Mucosa of stomach (tissue), 1 donor: ENCODE results near the gene FNIP2.

ENCODE experiments used
- H3K27me3 ChIP-seq: one replicate; pipeline ENCODE4 v1.7.0; 2013; ENCODE audit warnings: mild to moderate bottlenecking, low read length; ENCODE audit not compliant: control insufficient read depth, insufficient read depth
- H3K36me3 ChIP-seq: one replicate; pipeline ENCODE4 v1.7.0; 2013; ENCODE audit warnings: low read length; ENCODE audit not compliant: control insufficient read depth, insufficient read depth
- H3K4me1 ChIP-seq: one replicate; pipeline ENCODE4 v1.7.0; 2013; ENCODE audit warnings: mild to moderate bottlenecking, low read length; ENCODE audit not compliant: control insufficient read depth, insufficient read depth
- H3K4me3 ChIP-seq: one replicate; pipeline ENCODE4 v1.7.0; 2013; ENCODE audit warnings: low read length
- H3K9ac ChIP-seq: one replicate; pipeline ENCODE4 v1.7.0; 2013; ENCODE audit warnings: mild to moderate bottlenecking, low read length, moderate library complexity
- H3K9me3 ChIP-seq: one replicate; pipeline ENCODE4 v1.7.0; 2013; ENCODE audit warnings: mild to moderate bottlenecking, low read length, moderate library complexity; ENCODE audit not compliant: control insufficient read depth
- donor health status: Pancreatic carcinoma.

Gene FNIP2

DNA sequence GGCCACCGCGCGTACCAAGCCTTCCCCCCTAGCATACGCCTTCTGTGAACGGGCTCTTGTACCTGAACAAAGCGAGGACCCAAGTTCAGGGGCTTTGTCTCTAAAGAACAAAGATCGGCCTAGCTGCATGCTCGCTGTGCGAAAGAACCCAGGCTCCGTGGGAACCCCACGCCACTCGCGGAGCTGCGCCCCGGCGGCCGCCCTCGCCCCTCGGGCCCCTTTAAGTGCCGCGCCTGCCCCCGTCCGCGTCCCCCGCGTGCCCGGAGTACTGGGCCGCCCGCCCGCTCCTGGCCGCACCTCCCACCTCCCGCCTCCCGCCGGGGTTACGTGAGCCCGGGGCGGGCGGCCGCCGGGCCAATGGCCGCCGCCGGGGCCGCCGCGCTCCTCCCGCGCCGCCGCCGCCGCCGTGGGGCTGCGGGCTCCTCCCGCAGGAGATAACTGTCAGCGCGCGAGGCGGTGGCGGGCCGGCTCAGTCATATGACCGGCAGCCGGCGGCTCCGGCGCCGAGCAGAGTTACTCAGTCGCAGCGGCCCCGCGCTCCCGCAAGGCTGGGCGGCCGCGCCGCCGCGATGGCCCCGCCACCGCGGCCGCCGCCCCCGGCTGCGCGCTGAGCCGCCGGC is at the start of gene FNIP2:
TSS of gene FNIP2 (plus strand) at position 472 of the 620 bp plus-strand sequence. CDS start 187 bp downstream, outside the sequence.
- Histone ChIP-seq H3K4me3 (peak within 1 kb of the TSS; percentile 62), H3K9me3 (no peaks in the 10 kb centered on the region), H3K9ac (peak within 1 kb of the TSS; percentile 84), H3K4me1 (peaks cover 12% of the 10 kb centered on the region), H3K36me3 (no peaks in the 10 kb centered on the region), H3K27me3 (no peaks in the 10 kb centered on the region)

DNA sequence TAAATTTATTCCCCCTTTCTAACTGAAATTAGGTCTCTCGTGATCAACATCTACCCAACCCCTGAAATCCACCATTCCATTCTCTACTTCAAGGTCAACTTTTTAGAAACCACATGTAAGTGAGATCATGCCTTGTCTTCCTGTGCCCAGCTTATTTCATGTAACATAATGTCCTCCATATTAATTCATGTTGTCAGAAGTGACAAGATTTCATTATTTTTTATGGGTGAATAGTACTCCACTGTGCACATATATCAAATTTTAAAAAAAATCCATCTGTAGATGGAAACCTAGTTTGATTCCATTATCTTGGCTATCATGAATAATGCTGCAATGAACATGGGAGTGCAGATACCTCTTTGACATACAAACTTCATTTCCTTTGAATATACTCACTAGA is 47.1 kb upstream of the FNIP2 start:
- no peaks in the 10 kb centered on the region for H3K9me3 ChIP-seq
- no peak overlapping the region for H3K4me3 ChIP-seq
- H3K9ac ChIP-seq: no peak overlapping the region
- H3K27me3 ChIP-seq: no peaks in the 10 kb centered on the region
- peaks cover 7% of the 10 kb centered on the region for H3K4me1 ChIP-seq
- no peaks in the 10 kb centered on the region for H3K36me3 ChIP-seq

DNA sequence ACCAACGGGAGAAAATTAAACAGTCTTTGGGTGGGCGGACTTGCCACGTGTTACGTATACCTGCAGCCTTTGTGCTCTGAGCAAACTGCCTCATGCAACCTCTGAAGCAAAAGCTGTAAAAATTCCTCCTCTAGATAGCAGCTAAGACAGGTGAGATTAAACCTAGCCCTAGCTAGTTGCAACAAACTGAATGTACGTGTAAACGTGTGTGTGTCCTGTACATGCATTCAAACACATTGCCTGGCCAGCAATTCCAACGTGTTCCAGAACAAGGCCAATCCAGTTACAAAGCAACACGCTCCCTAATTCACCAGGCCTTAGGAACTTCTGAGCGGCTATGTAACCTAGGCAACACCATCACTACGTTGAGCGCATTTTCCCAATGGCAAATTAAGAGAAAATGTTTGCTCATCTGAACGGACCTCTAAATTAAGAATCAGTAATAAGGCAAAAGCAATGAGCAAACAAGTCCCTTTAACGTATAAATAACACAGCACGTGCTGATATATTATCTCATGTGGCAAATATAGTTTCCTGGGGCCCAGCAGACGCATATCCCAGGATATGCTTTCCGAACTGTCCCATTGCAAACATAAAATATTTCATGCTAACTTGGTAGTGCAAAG is 46.4 kb upstream of the FNIP2 start:
- H3K4me3 ChIP-seq: peak overlapping the region; percentile 62
- H3K36me3 ChIP-seq: no peaks in the 10 kb centered on the region
- H3K4me1 ChIP-seq: peaks cover 7% of the 10 kb centered on the region
- no peaks in the 10 kb centered on the region for H3K9me3 ChIP-seq
- no peaks in the 10 kb centered on the region for H3K27me3 ChIP-seq
- peak overlapping the region; percentile 85 for H3K9ac ChIP-seq

- no peaks in the 10 kb centered on the region for H3K9me3 ChIP-seq
- peaks cover 7% of the 10 kb centered on the region for H3K4me1 ChIP-seq
- no peaks in the 10 kb centered on the region for H3K36me3 ChIP-seq
- H3K27me3 ChIP-seq: no peaks in the 10 kb centered on the region
- peak within 1 kb of the TSS; percentile 62 for H3K4me3 ChIP-seq
- H3K9ac ChIP-seq: peak within 1 kb of the TSS; percentile 85
These were observed 45.7 kb upstream of the FNIP2 start, which contains the start of gene PPID for GRCh38 chr4:158722917-158723793. PPID (minus strand) TSS chr4:158723396; CDS start chr4:158723288, 108 bp downstream.

- Histone ChIP-seq H3K4me1 (peaks cover 7% of the 10 kb centered on the region), H3K9ac (no peak overlapping the region), H3K27me3 (peaks cover 1% of the 10 kb centered on the region), H3K9me3 (no peaks in the 10 kb centered on the region), H3K4me3 (no peak overlapping the region), H3K36me3 (no peaks in the 10 kb centered on the region)
These were observed 44.2 kb upstream of the FNIP2 start for GRCh38 chr4:158724637-158725036.

GRCh38 chr4:158726633-158727032 is 42.2 kb upstream of the FNIP2 start:
- Histone ChIP-seq H3K9me3 (no peaks in the 10 kb centered on the region), H3K9ac (no peak overlapping the region), H3K4me1 (peaks cover 7% of the 10 kb centered on the region), H3K36me3 (no peaks in the 10 kb centered on the region), H3K27me3 (peaks cover 3% of the 10 kb centered on the region), H3K4me3 (no peak overlapping the region)

DNA sequence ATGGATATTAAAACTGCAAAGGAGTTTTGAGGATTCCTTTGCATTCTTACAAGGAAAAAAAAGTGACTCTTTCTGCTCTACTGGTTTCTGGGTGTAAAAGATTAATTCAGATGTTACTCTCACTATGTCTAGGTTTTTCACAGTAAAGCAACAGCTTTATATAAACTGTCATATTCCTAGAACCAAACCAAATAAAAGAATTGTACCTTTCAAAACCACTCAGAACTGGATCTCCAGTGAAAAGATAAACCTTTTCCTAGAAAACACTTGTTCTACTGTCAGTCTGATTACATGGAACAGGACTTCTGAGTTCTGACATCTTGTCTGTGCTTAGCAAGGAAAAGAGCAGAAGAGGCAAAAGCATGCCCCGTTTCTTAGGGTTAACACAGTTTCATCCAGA is 40.6 kb upstream of the FNIP2 start:
- H3K36me3 ChIP-seq: no peaks in the 10 kb centered on the region
- H3K27me3 ChIP-seq: peaks cover 3% of the 10 kb centered on the region
- no peaks in the 10 kb centered on the region for H3K4me1 ChIP-seq
- no peaks in the 10 kb centered on the region for H3K9me3 ChIP-seq
- H3K9ac ChIP-seq: no peak overlapping the region
- no peak overlapping the region for H3K4me3 ChIP-seq

DNA sequence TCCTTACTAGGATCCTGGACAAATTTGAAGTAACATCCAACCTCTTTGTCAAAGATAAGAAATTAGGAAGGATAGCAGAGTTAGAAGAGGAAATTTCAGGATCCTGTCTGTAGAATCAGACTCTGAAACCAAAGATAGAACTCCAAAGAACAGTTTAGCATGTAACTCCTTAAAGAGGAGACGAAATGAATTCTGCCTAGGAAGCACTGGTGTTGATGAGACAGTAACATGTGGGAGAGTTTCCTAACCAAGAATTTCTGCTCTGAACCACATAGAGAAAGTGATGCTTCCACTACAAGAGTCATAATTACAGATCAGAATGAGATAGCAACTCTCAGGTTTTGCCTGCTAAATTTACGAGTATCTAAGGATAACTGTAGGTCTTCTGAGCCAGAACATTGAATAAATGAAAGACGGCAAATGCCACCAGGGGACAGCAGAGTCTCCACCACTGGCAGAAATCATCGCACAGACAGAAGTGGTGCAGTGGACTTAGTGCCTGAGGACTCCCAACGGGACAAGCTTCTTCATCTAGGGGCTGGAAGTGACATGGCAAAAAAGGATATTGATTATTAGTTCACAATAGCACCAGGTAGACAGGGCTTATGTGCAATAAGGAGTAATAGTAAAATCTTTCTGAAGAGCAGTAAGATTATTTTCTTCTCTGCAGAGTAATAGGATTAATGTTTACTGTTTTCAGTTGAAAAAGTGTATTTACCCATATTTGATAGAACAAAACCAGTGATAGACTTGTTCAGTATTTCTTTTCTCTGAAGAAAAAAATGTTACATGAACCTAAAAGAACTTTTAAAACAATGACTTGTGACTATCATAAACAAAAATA is 38.9 kb upstream of the FNIP2 start:
- Histone ChIP-seq H3K4me3 (no peak overlapping the region), H3K36me3 (no peaks in the 10 kb centered on the region), H3K4me1 (no peaks in the 10 kb centered on the region), H3K9ac (no peak overlapping the region), H3K27me3 (peaks cover 3% of the 10 kb centered on the region), H3K9me3 (no peaks in the 10 kb centered on the region)

DNA sequence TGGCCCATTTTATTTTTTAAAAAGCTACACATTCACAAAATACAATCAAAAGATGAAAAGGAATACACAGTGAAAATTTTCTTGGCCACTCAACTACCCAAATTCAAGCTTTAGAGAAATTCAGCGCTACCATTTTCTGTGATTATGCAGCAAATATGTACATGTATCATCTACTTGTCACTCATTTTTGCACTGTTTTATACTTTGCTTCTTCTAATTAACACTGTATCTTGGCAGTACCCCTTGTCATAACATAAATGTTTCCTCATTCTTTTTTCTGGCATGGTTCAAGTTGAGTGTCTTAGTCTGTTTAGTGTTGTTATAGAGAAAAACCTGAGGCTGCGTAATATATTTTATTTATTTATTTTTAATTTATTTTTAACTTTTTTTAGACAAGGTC is 30.0 kb upstream of the FNIP2 start:
- Histone ChIP-seq H3K9ac (no peak overlapping the region), H3K4me1 (no peaks in the 10 kb centered on the region), H3K9me3 (no peaks in the 10 kb centered on the region), H3K36me3 (no peaks in the 10 kb centered on the region), H3K27me3 (no peaks in the 10 kb centered on the region), H3K4me3 (no peak overlapping the region)

DNA sequence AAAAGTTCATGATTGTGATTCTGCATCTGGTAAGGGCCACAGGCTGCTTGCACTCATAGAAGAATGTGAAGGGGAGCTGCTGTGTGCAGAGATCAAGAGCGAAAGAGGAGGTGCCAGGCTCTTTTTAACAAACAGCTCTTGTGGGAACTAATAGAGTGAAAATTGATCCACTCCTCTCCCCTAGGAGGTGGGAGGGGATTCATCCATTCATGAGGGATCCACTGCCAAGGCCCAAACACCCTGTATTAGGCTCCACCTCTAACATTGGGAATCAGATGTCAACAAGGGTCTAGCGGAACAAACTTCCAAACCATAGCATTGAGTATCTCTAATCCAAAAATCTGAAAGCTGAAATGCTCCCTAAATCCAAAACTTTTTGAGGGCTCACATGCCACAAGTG is 29.2 kb upstream of the FNIP2 start:
- H3K4me3 ChIP-seq: no peak overlapping the region
- no peaks in the 10 kb centered on the region for H3K9me3 ChIP-seq
- no peaks in the 10 kb centered on the region for H3K36me3 ChIP-seq
- H3K4me1 ChIP-seq: no peaks in the 10 kb centered on the region
- no peaks in the 10 kb centered on the region for H3K27me3 ChIP-seq
- H3K9ac ChIP-seq: no peak overlapping the region

- no peaks in the 10 kb centered on the region for H3K9me3 ChIP-seq
- no peaks in the 10 kb centered on the region for H3K36me3 ChIP-seq
- no peak overlapping the region for H3K4me3 ChIP-seq
- no peaks in the 10 kb centered on the region for H3K4me1 ChIP-seq
- H3K9ac ChIP-seq: no peak overlapping the region
- H3K27me3 ChIP-seq: no peaks in the 10 kb centered on the region
These were observed 27.4 kb upstream of the FNIP2 start for GRCh38 chr4:158741326-158742021.
